ENCODE measurements around the gene HOXC12. TPM values are rescaled to one million over a fixed set of nuclear protein-coding genes. Genes with fewer than 3 reads are reported as not detected.
A peak's percentile ranks its signal among the peaks of the same experiment; 100 is the strongest.

Gene HOXC12
- total and polyA plus RNA-seq, 2 of the 8 experiments (the other 6 are each of a cell fraction or from before 2014, with no cell fraction given) = not detected

GRCh38 chr12:53952871-53953734 lies 1.6 kb upstream of the HOXC12 start (continued):
- TF ChIP-seq CTCF (IDR thresholded peaks at IDR 0.05; ENCODE audit: control extremely low read depth in 1 of 3, insufficient read depth in 1 of 3, low read depth in 1 of 3, low read length in 3 of 3) (no peak), MAFK (IDR thresholded peaks at IDR 0.05; ENCODE audit: low read depth, low read length) (no peak), RFX5 (IDR thresholded peaks at IDR 0.05; ENCODE audit: borderline replicate concordance, low read depth, low read length) (no peak), RNF2 (IDR thresholded peaks at IDR 0.05; ENCODE audit: borderline replicate concordance, low read depth, low read length, missing control alignments, poor library complexity, severe bottlenecking) (peak; percentile 47), HDAC6 (IDR thresholded peaks at IDR 0.05; ENCODE audit: low read depth, low read length) (no peak), CEBPB (IDR thresholded peaks at IDR 0.05; ENCODE audit: low read depth, low read length) (no peak), FOSL1 (IDR thresholded peaks at IDR 0.05; ENCODE audit: insufficient read depth, low read depth, low read length) (no peak), BRCA1 (IDR thresholded peaks at IDR 0.05; ENCODE audit: low read depth, low read length) (no peak), NANOG (IDR thresholded peaks at IDR 0.05; ENCODE audit: insufficient read depth, low read depth, low read length, poor library complexity, severe bottlenecking) (no peak), ZNF274 (IDR thresholded peaks at IDR 0.05; ENCODE audit: borderline replicate concordance, extremely low read depth, low read length) (no peak), SUZ12 (IDR thresholded peaks at IDR 0.05; ENCODE audit: low read length) (peak; percentile 34; the same call in 1 of the 2 replicates), SIRT6 (IDR thresholded peaks at IDR 0.05; ENCODE audit: low read length) (no peak), YY1 (IDR thresholded peaks at IDR 0.05; ENCODE audit: low read depth, low read length) (no peak), GABPA (IDR thresholded peaks at IDR 0.05; ENCODE audit: borderline replicate concordance, insufficient read depth, low read length) (no peak), TEAD4 (IDR thresholded peaks at IDR 0.05; ENCODE audit: low read depth, low read length) (peak; percentile 93), CTBP2 (IDR thresholded peaks at IDR 0.05; ENCODE audit: borderline replicate concordance, insufficient read depth, insufficient read length, low read length) (peak; percentile 98), BACH1 (IDR thresholded peaks at IDR 0.05; ENCODE audit: low read length) (no peak), EGR1 (IDR thresholded peaks at IDR 0.05; ENCODE audit: borderline replicate concordance, low read depth, low read length) (peak; percentile 42; the same call in 1 of the 2 replicates)

Data from H1 (cell line).